Measurements from ENCODE around the gene MRTFA.
"Not testable (repeated sequence)": the region's sequence is repeated elsewhere in the genome, so short reads cannot be mapped to it uniquely, and the experiment has no call there.

Gene MRTFA

GRCh38 chr22:40554023-40554422 is 82.5 kb downstream of the MRTFA start:
- DNase-seq (ENCODE audit: low read depth), result not testable (repeated sequence)

GRCh38 chr22:40553014-40553554 is 83.4 kb downstream of the MRTFA start:
- DNase-seq (ENCODE audit: low read depth), result no peak

GRCh38 chr22:40552070-40552469 is 84.4 kb downstream of the MRTFA start:
- no peak for DNase-seq (ENCODE audit: low read depth)

- DNase-seq (ENCODE audit: low read depth), result no peak
Measured at GRCh38 chr22:40547729-40548143, 88.8 kb downstream of the MRTFA start.

- no peak for DNase-seq (ENCODE audit: low read depth)
Measured at GRCh38 chr22:40544758-40545157, 91.8 kb downstream of the MRTFA start.

DNA sequence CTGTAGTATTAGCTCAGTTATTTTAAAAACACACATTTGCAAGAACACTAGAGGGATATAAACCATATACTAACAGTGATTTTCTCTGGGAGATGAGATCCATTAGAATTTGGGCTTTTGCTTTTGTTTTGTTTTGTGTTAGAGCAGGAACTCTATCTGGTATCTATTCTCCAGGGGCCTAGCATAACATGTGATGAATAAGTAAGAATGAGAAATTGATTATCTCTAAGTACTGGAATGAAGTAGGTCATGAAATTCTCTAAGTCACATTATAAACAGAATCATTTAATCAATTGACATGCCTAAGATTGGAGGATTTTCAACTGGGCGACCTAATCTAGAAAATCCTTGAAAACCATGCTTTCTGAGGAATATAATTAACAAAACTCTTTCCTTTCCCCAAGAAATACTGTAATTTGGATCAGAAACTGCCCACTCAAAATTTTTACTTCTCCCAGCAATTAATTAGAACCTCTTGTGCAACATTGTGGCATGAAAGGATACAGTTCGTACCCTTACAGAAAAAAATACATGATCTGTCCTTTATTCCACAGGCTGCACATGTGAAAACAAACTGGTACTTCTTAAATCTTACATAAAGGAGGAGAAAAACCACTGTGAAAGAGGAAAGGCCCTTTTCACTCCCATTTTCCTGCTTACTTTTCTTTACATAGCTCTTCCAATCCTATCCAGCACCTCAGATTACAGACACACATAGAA is 93.5 kb downstream of the MRTFA start:
- no peak for DNase-seq (ENCODE audit: low read depth)

DNA sequence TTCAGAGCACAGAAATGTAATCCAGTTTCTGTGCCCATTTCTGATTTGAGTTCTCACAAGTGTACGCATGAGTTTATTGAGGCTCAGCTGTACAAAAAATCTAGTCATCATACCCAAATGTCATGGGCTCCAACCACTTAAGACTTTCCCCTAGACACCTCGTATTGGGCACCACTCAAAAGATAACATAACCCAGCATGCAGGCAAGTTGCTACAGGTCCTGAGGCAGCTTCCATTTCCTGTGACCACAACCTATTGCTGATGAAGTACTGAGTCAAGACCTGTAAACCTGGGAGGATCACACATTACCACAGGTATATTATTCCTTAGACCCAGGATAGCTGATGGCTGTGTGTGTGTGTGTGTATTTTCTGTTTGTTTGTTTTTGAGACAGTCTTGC is 95.2 kb downstream of the MRTFA start:
- no peak for DNase-seq (ENCODE audit: low read depth)

GRCh38 chr22:40540265-40540664 is 96.3 kb downstream of the MRTFA start:
- DNase-seq (ENCODE audit: low read depth), result no peak

GRCh38 chr22:40536149-40536548 is 100.4 kb downstream of the MRTFA start:
- not testable (repeated sequence) for DNase-seq (ENCODE audit: low read depth)

DNA sequence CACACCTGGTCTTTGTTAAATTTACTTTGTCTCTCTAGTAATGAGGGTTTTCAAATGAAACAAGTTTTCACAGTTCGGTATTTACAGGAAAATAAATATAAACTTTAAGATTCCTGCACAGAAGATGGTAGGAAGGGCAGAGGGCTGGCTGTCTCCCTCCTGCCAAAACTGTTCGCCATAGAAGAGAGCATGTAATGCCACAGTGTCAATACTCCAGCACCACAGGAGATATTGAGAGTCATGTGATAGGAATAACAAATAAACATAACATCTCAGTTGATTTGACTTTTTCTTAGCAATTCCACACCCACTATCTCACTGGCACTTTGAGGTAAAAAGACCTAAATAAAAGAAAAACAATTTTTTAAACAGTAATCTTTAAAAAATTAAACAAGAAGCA is 100.9 kb downstream of the MRTFA start:
- no peak for DNase-seq (ENCODE audit: low read depth)

- no peak for DNase-seq (ENCODE audit: low read depth)
Measured at GRCh38 chr22:40535189-40535512, 101.4 kb downstream of the MRTFA start.

- DNase-seq (ENCODE audit: low read depth), result no peak
Measured at GRCh38 chr22:40534379-40535188, 101.9 kb downstream of the MRTFA start.

- no peak for DNase-seq (ENCODE audit: low read depth)
Measured at GRCh38 chr22:40533712-40534378, 102.7 kb downstream of the MRTFA start.

DNA sequence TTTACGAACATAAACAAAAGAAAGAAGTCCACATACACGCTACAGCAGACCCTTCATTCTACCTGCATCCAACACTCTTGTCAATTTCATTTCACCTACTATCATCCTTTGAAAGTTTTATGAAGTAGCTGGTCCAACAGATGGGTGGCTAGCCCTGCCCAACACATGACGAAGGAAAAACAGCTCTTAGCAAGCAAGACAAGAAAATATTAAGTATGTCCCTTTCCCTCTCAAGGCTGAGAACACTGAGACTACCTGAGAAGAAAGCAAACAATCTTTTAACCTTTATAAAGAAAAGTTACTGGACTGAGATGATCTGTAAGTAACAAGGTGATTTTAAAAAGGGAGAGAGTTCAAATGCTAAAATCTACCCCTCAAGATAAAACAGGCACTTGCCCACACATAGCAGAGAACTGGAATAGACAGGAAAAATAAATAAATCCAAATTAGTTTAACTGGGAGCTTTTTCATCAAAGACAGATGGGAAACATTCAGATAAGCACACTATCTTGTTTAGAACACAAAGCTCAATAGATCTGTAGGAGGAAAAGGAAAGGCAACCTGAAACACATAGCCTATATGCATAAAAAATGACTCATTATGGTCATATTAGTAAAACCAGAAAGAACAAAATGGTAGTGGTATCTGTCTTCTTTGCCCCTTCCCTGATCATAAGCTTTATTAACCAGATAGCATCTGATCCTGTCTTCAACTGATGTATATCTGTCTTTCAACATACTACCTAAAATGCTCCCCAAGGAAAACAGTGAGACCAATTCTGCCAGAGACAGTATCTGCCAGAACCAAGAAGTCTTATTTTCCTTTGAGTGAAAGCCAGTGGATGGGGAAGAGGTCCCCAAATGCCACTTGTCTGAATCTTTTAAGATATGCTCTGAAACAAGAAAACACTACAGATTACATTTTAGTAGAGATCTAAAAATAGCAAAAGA is 104.3 kb downstream of the MRTFA start:
- DNase-seq (ENCODE audit: low read depth), result no peak

GRCh38 chr22:40530391-40530790 is 106.1 kb downstream of the MRTFA start:
- DNase-seq (ENCODE audit: low read depth), result not testable (repeated sequence)

DNA sequence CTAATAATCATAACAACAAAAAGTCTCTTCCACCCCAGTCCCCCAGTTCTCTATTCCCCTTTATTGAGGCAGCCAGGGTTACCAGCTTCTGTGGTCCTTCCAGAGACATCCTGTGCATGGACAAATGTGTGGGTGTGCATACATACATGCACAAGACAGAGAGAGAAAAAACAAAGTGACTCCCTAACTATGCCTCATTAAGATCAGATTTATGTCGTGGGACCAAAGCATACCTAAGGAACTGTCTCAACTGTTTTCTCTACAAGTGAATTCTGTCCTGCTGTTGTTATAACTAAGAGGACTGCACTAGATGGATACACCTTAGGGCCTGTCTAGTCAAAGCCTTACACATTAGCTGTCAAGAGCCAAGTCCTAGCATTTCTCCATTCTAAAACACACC is 106.7 kb downstream of the MRTFA start:
- no peak for DNase-seq (ENCODE audit: low read depth)

- no peak for DNase-seq (ENCODE audit: low read depth)
Measured at GRCh38 chr22:40526960-40527359, 109.6 kb downstream of the MRTFA start.

- DNase-seq (ENCODE audit: low read depth), result no peak
Measured at GRCh38 chr22:40525250-40525884, 111.2 kb downstream of the MRTFA start.

- DNase-seq (ENCODE audit: low read depth), result no peak
Measured at GRCh38 chr22:40524392-40525249, 111.9 kb downstream of the MRTFA start.

DNA sequence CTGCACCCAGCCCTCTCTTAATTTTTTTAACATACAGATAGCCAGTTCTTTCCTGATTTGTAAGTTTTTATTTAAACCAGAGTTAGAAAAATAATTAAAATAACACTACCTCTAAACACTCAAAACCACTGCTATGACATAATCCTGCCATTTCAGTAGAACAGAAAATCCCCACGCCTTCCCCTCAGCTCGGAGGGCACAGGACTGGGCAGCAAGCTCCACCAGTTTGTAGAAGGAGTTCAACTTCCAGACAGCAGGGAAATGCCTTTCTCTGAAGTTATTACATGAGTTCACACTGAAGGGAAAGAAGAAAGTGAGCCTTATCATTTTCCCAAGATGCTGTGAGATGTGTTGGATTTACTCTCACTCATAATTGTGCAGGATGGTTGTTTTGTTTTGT is 114.4 kb downstream of the MRTFA start:
- DNase-seq (ENCODE audit: low read depth), result no peak
